ENCODE measurements around the gene TOMM6.

DNA sequence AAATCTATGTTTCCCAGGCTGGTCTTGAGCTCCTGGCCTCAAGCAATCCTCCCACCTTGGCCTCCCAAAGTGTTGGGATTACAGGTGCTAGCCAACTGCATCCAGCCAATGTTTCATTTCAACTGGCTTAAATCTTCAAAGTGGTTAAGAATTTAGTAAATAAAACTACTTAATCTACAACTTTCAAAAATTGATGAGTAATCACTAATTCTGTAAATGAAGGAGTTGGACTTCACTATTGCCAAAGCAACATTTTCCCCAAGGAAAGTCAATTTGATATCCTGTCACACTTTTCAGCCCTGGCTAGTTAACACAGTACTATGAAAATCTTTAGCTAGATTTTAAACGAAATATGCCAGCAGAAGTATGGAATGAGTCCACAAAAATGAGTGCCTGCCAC, 3.8 kb downstream of the TOMM6 start:
- TF ChIP-seq, protein P1, sequence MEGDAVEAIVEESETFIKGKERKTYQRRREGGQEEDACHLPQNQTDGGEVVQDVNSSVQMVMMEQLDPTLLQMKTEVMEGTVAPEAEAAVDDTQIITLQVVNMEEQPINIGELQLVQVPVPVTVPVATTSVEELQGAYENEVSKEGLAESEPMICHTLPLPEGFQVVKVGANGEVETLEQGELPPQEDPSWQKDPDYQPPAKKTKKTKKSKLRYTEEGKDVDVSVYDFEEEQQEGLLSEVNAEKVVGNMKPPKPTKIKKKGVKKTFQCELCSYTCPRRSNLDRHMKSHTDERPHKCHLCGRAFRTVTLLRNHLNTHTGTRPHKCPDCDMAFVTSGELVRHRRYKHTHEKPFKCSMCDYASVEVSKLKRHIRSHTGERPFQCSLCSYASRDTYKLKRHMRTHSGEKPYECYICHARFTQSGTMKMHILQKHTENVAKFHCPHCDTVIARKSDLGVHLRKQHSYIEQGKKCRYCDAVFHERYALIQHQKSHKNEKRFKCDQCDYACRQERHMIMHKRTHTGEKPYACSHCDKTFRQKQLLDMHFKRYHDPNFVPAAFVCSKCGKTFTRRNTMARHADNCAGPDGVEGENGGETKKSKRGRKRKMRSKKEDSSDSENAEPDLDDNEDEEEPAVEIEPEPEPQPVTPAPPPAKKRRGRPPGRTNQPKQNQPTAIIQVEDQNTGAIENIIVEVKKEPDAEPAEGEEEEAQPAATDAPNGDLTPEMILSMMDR (IDR thresholded peaks at IDR 0.05) = no peak
- no peak for TF ChIP-seq POLR2AphosphoS5 (IDR thresholded peaks at IDR 0.05)

All from prostate gland (tissue), 2 donors.